A549 (cell line): ENCODE measurements around the gene ZNF20.

Experiments used
- CEBPB ChIP-seq, 2 experiments: fragments of >200 bp in 1 of 2; sonication (Bioruptor Twin) in 1 of 2; formaldehyde crosslinking in 1 of 2; IDR thresholded peaks; 2 replicates each; pipeline ENCODE4 v1.6.1; 2012 to 2016
- CTCF ChIP-seq: fragments of >200 bp; sonication (Bioruptor Twin); formaldehyde crosslinking; IDR thresholded peaks from 3 replicates; pipeline ENCODE4 v1.5.1; 2016
- ELK1 ChIP-seq: fragments of 150-350 bp; IDR thresholded peaks from 2 replicates; pipeline ENCODE4 v1.6.1; 2014; ENCODE audit warnings: low read depth, mild to moderate bottlenecking, low read length
- EP300 ChIP-seq, 2 experiments: fragments of >200 bp; sonication (Bioruptor Twin); formaldehyde crosslinking; IDR thresholded peaks; 2 replicates in 1 of 2; 3 replicates in 1 of 2; pipeline ENCODE4 v1.6.1; 2016 to 2017
- HDAC2 ChIP-seq: fragments of 200-600 bp; sonication (generic); IDR thresholded peaks from 2 replicates; pipeline ENCODE4 v1.6.1; 2016
- NPAS2 ChIP-seq: fragments of 250-450 bp; sonication (Bioruptor Pico); IDR thresholded peaks from 2 replicates; pipeline ENCODE4 v1.8.0; 2022; ENCODE audit warnings: mild to moderate bottlenecking, moderate library complexity, borderline replicate concordance
- PHF8 ChIP-seq: fragments of 200-600 bp; sonication (generic); IDR thresholded peaks from 2 replicates; pipeline ENCODE4 v1.6.1; 2016; ENCODE audit warnings: low read depth, mild to moderate bottlenecking, antibody characterized with exemption, moderate library complexity, borderline replicate concordance
- POLR2A ChIP-seq: IDR thresholded peaks from 2 replicates; pipeline ENCODE4 v1.6.1; 2012; ENCODE audit warnings: mild to moderate bottlenecking, low read length
- TFCP2L1 ChIP-seq: fragments of 250-450 bp; sonication (Bioruptor Pico); IDR thresholded peaks from 2 replicates; pipeline ENCODE4 v1.5.0; 2021; ENCODE audit warnings: mild to moderate bottlenecking
- USF2 ChIP-seq: fragments of 450-650 bp; IDR thresholded peaks from 2 replicates; pipeline ENCODE4 v1.6.1; 2014; ENCODE audit warnings: antibody characterized with exemption

- TF ChIP-seq CTCF = no peak
- TF ChIP-seq USF2 = no peak
- TF ChIP-seq CEBPB (IDR thresholded peaks at IDR 0.05) = no peak
- no peak for TF ChIP-seq POLR2A
- TF ChIP-seq NPAS2 (CRISPR knock-in tag) = no peak
- TF ChIP-seq HDAC2 = no peak
- TF ChIP-seq ELK1 = no peak
- no peak for TF ChIP-seq PHF8
- no peak for TF ChIP-seq EP300 (IDR thresholded peaks at IDR 0.05)
- TF ChIP-seq TFCP2L1 (CRISPR knock-in tag) = no peak
Observed at GRCh38 chr19:12126707-12127106, 13.4 kb downstream of the ZNF20 start.
